H9 (cell line): Measurements from ENCODE around the gene STK32B. TPM values are rescaled to one million over a fixed set of nuclear protein-coding genes. Genes with fewer than 3 reads are reported as not detected.

Experiments used
- DNase-seq: peaks from one replicate; pipeline ENCODE4 v3.0.0-alpha.2; 2017
- H2AFZ ChIP-seq: one replicate; pipeline ENCODE4 v1.6.1; 2013; ENCODE audit warnings: mild to moderate bottlenecking, low read length, control low read depth, moderate library complexity
- H2AK5ac ChIP-seq: 2 replicates; pipeline ENCODE4 v1.6.1; 2013; ENCODE audit warnings: low read length, control low read depth, mixed read lengths; ENCODE audit not compliant: insufficient read length
- H2BK120ac ChIP-seq: one replicate; pipeline ENCODE4 v1.6.1; 2013; ENCODE audit warnings: low read depth, mild to moderate bottlenecking, low read length, control low read depth, inconsistent platforms; ENCODE audit not compliant: poor library complexity, severe bottlenecking
- H2BK12ac ChIP-seq: 2 replicates; pipeline ENCODE4 v1.6.1; 2013; ENCODE audit warnings: low read length, control low read depth, mixed read lengths, low read depth; ENCODE audit not compliant: insufficient read length
- H2BK15ac ChIP-seq: 2 replicates; pipeline ENCODE4 v1.6.1; 2013; ENCODE audit warnings: low read depth, low read length, control low read depth
- H2BK20ac ChIP-seq: one replicate; pipeline ENCODE4 v1.6.1; 2013; ENCODE audit warnings: low read depth, mild to moderate bottlenecking, low read length, control low read depth, inconsistent platforms; ENCODE audit not compliant: poor library complexity, severe bottlenecking
- H2BK5ac ChIP-seq: 2 replicates; pipeline ENCODE4 v1.6.1; 2013; ENCODE audit warnings: low read length, control low read depth, mixed read lengths; ENCODE audit not compliant: insufficient read length
- H3K14ac ChIP-seq: 2 replicates; pipeline ENCODE4 v1.6.1; 2013; ENCODE audit warnings: low read length, control low read depth; ENCODE audit not compliant: insufficient read depth
- H3K18ac ChIP-seq: 2 replicates; pipeline ENCODE4 v1.6.1; 2013; ENCODE audit warnings: low read depth, mild to moderate bottlenecking, mixed read lengths, low read length, control low read depth; ENCODE audit not compliant: insufficient read length
- H3K23ac ChIP-seq: 2 replicates; pipeline ENCODE4 v1.6.1; 2013; ENCODE audit warnings: low read length, control low read depth, mixed read lengths, low read depth; ENCODE audit not compliant: insufficient read length
- H3K23me2 ChIP-seq: 2 replicates; pipeline ENCODE4 v1.6.1; 2013; ENCODE audit warnings: low read depth, mild to moderate bottlenecking, mixed read lengths, low read length, control low read depth; ENCODE audit not compliant: insufficient read length, poor library complexity, severe bottlenecking
- H3K27ac ChIP-seq: 2 replicates; pipeline ENCODE4 v1.5.1; 2013; ENCODE audit warnings: low read length, control low read depth, mixed read lengths, low read depth; ENCODE audit not compliant: insufficient read length
- H3K27me3 ChIP-seq: 2 replicates; pipeline ENCODE4 v1.6.1; 2013; ENCODE audit warnings: low read length, control low read depth, inconsistent platforms; ENCODE audit not compliant: insufficient read depth
- H3K4ac ChIP-seq: 2 replicates; pipeline ENCODE4 v1.6.1; 2013; ENCODE audit warnings: low read depth, mild to moderate bottlenecking, control low read depth, inconsistent platforms, low read length, moderate library complexity
- H3K4me1 ChIP-seq: 2 replicates; pipeline ENCODE4 v1.6.1; 2013; ENCODE audit warnings: low read length, control low read depth, inconsistent platforms; ENCODE audit not compliant: insufficient read depth
- H3K4me2 ChIP-seq: 2 replicates; pipeline ENCODE4 v1.6.1; 2013; ENCODE audit warnings: low read length, control low read depth, mixed read lengths; ENCODE audit not compliant: insufficient read length, insufficient read depth
- H3K56ac ChIP-seq: 2 replicates; pipeline ENCODE4 v1.6.1; 2013; ENCODE audit warnings: low read depth, mild to moderate bottlenecking, mixed read lengths, low read length, control low read depth; ENCODE audit not compliant: insufficient read length
- H3K79me1 ChIP-seq: 2 replicates; pipeline ENCODE4 v1.6.1; 2013; ENCODE audit warnings: low read depth, mild to moderate bottlenecking, moderate library complexity, low read length, control low read depth, inconsistent platforms; ENCODE audit not compliant: insufficient read depth, poor library complexity, severe bottlenecking
- H3K79me2 ChIP-seq: 2 replicates; pipeline ENCODE4 v1.6.1; 2013; ENCODE audit warnings: low read length, control low read depth, inconsistent platforms; ENCODE audit not compliant: insufficient read depth
- H3K9ac ChIP-seq: 2 replicates; pipeline ENCODE4 v1.6.1; 2013; ENCODE audit warnings: low read length, control low read depth, mixed read lengths; ENCODE audit not compliant: insufficient read length; ENCODE audit errors: extremely low read depth
- H3K9me3 ChIP-seq: one replicate; pipeline ENCODE4 v1.6.1; 2013; ENCODE audit warnings: low read depth, low read length, inconsistent platforms; ENCODE audit not compliant: control insufficient read depth
- H3T11ph ChIP-seq: one replicate; pipeline ENCODE4 v1.6.1; 2013; ENCODE audit warnings: mild to moderate bottlenecking, low read length, control low read depth, inconsistent platforms
- H4K20me1 ChIP-seq: one replicate; pipeline ENCODE4 v1.6.1; 2013; ENCODE audit not compliant: control insufficient read depth, insufficient read length, insufficient read depth
- H4K5ac ChIP-seq: 2 replicates; pipeline ENCODE4 v1.6.1; 2013; ENCODE audit warnings: low read depth, mild to moderate bottlenecking, mixed read lengths, low read length, control low read depth; ENCODE audit not compliant: insufficient read length
- H4K8ac ChIP-seq: replicated peaks from 2 replicates; pipeline ENCODE4 v1.6.1; 2013; ENCODE audit warnings: low read length, control low read depth, mixed read lengths, low read depth; ENCODE audit not compliant: insufficient read length
- H4K91ac ChIP-seq: 2 replicates; pipeline ENCODE4 v1.6.1; 2013; ENCODE audit warnings: low read depth, mild to moderate bottlenecking, moderate library complexity, mixed read lengths, low read length, control low read depth; ENCODE audit not compliant: insufficient read length
- H3K27ac Mint-ChIP-seq, 3 experiments: 2 replicates in 2 of 3; 3 replicates in 1 of 3; pipeline ENCODE4 v1.8.0; 2020 to 2021; ENCODE audit warnings: mixed read lengths in 3 of 3, mild to moderate bottlenecking in 1 of 3, moderate library complexity in 1 of 3
- H3K27me3 Mint-ChIP-seq: 2 replicates; pipeline ENCODE4 v1.8.0; 2021; ENCODE audit warnings: low read depth, mild to moderate bottlenecking, moderate library complexity, mixed read lengths
- H3K36me3 Mint-ChIP-seq, 3 experiments: 2 replicates in 2 of 3; 3 replicates in 1 of 3; pipeline ENCODE4 v1.8.0; 2020 to 2021; ENCODE audit warnings: low read depth in 3 of 3, mixed read lengths in 3 of 3; ENCODE audit not compliant: insufficient read depth in 1 of 3
- H3K4me1 Mint-ChIP-seq, 2 experiments: 2 replicates each; pipeline ENCODE4 v1.8.0; 2020; ENCODE audit warnings: mixed read lengths in 2 of 2
- H3K4me3 Mint-ChIP-seq, 2 experiments: 2 replicates in 1 of 2; 3 replicates in 1 of 2; pipeline ENCODE4 v1.8.0; 2020 to 2021; ENCODE audit warnings: mild to moderate bottlenecking in 2 of 2, mixed read lengths in 2 of 2, moderate library complexity in 1 of 2
- H3K9me3 Mint-ChIP-seq, 2 experiments: 2 replicates in 1 of 2; 3 replicates in 1 of 2; pipeline ENCODE4 v1.8.0; 2020; ENCODE audit warnings: mild to moderate bottlenecking in 2 of 2, mixed read lengths in 2 of 2, moderate library complexity in 1 of 2
- CTCF ChIP-seq: fragments of 200-600 bp; sonication (generic); conservative IDR thresholded peaks from 3 replicates; pipeline ENCODE4 v1.8.0; 2021; ENCODE audit warnings: antibody characterized with exemption, mild to moderate bottlenecking
- WGBS: extraction: QIAGEN DNeasy Blood & Tissue Kit; methylation state at CpG from one replicate; pipeline ENCODE4 v1.1.7; 2013; ENCODE audit warnings: missing lambda C conversion rate, low lambda C conversion rate, mixed read lengths; ENCODE audit not compliant: insufficient read length; ENCODE audit errors: extremely low coverage; 5-methylcytosine and 5-hydroxymethylcytosine counted together
- total RNA-seq: library from RNA; stranded (reverse); gene quantifications from 2 replicates; pipeline ENCODE4 v1.2.1, GENCODE V29; 2021

STK32B gene
- total RNA-seq, 1 experiment from 2014 or later = 1.0 TPM

DNA sequence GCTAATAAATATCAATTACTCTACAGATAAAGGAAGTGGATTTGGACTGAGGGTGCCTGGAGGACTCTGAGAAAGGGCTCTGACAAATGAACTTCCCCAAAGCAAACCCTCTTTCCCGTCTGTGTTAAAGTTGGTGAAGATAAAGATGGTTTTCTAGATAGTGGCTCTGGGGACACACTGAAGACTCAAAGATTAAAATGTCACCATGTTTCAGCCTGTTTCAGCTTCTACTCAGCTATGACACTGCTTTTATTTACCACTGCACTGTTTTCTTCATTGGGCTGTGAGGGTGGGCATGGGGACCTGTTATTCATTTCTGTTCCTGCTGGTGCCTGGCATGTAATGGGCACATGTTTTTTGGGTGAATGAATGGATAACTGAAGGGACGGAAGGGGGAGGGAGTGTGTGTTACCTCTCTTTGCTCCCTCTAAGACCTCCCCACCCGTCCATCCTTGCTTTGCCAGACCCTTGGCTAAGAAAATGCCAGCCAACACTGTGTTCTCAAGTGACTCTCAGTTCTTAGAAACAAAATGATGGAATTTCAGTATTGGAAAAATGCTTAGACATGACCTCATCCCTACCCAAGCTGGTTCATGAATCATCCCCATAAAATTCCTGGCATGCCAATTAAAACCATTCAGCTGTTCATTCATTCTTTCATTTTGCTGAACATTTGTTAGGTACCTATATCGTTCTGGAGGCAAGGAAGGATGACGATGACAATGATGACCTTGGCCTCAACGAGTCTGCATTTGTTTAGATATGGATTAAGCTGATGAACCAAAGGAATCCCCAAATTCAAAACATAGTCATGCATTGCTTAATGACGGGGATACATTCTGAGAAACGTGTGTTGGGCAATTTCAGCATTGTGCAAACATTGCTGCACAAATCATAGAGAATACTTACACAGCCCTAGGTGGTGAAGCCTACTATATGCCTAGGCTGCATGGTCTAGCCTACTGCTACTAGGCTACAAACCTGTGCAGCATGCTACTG is 13.4 kb upstream of the STK32B start:
- H3K9me3 Mint-ChIP-seq = no peaks in the 10 kb centered on the region
- no peak for DNase-seq

More for the DNA sequence above, 13.4 kb upstream of the STK32B start:
- no peaks in the 10 kb centered on the region for H4K20me1 ChIP-seq
- no peaks in the 10 kb centered on the region for H3K4me1 ChIP-seq
- H4K91ac ChIP-seq = no peak overlapping the region
- H3K18ac ChIP-seq = no peak overlapping the region
- H2AFZ ChIP-seq = no peak overlapping the region
- H3K79me2 ChIP-seq = no peaks in the 10 kb centered on the region
- H3K23me2 ChIP-seq = no peaks in the 10 kb centered on the region
- no peak overlapping the region for H3K56ac ChIP-seq
- no CpG with 5 or more reads among the region's 8 CpGs for WGBS
- no peak overlapping the region for H2BK20ac ChIP-seq
- H3K79me1 ChIP-seq = no peaks in the 10 kb centered on the region
- no peak overlapping the region for H2AK5ac ChIP-seq
- H3K27ac ChIP-seq = no peak overlapping the region
- no peak overlapping the region for H3K23ac ChIP-seq
- H3K36me3 Mint-ChIP-seq = no peaks in the 10 kb centered on the region
- TF ChIP-seq CTCF = no peak
- H3K4me1 Mint-ChIP-seq = peaks cover 5 to 7% of the 10 kb centered on the region in 2 experiments; a peak in 2 of 4 replicates
- no peaks in the 10 kb centered on the region for H3K9me3 ChIP-seq
- no peak overlapping the region for H3K4me2 ChIP-seq
- no peak overlapping the region for H3K14ac ChIP-seq
- no peak overlapping the region for H2BK15ac ChIP-seq
- H2BK5ac ChIP-seq = no peak overlapping the region
- H2BK120ac ChIP-seq = no peak overlapping the region
- H3T11ph ChIP-seq = no peak overlapping the region
- H4K8ac ChIP-seq = no peak overlapping the region
- H3K4ac ChIP-seq = no peak overlapping the region
- peaks cover 5% of the 10 kb centered on the region; the same call in 1 of the 2 replicates for H3K27me3 Mint-ChIP-seq
- no peak overlapping the region for H4K5ac ChIP-seq
- H3K4me3 Mint-ChIP-seq = no peak overlapping the region
- H3K27me3 ChIP-seq = no peaks in the 10 kb centered on the region
- H3K27ac Mint-ChIP-seq = no peak overlapping the region
- no peak overlapping the region for H2BK12ac ChIP-seq
- H3K9ac ChIP-seq = no peak overlapping the region
